22Rv1 (cell line): ENCODE data around the gene CATSPER1.

ENCODE experiments used
- ZFX ChIP-seq: fragments of 450-650 bp; IDR thresholded peaks from 2 replicates; pipeline ENCODE4 v1.6.1; 2017; ENCODE audit warnings: antibody characterized with exemption, borderline replicate concordance
- TF ChIP-seq, protein P1 (sequence below): fragments of 450-650 bp; IDR thresholded peaks from 2 replicates; pipeline ENCODE4 v1.5.1; 2017; ENCODE audit warnings: mild to moderate bottlenecking

DNA sequence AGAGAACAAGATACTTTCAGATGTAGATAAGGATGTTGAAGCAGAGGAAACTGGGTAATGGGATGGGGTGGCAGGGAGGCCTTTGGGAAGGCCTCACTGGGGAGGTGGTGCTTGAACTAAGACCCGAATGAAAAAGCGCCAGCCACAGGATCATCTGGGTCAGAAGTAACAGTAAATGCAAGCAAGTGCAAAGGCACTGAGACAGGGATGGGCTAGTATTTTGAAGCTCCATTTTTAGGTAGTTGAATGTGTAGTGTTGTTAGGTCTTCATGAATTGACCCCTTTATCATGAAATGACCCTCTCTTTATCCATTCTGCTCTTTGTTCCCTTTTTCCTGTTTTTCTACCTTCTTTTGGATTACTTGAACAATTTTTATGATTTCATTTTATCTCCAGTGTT is 37.6 kb upstream of the CATSPER1 start:
- TF ChIP-seq, protein P1, sequence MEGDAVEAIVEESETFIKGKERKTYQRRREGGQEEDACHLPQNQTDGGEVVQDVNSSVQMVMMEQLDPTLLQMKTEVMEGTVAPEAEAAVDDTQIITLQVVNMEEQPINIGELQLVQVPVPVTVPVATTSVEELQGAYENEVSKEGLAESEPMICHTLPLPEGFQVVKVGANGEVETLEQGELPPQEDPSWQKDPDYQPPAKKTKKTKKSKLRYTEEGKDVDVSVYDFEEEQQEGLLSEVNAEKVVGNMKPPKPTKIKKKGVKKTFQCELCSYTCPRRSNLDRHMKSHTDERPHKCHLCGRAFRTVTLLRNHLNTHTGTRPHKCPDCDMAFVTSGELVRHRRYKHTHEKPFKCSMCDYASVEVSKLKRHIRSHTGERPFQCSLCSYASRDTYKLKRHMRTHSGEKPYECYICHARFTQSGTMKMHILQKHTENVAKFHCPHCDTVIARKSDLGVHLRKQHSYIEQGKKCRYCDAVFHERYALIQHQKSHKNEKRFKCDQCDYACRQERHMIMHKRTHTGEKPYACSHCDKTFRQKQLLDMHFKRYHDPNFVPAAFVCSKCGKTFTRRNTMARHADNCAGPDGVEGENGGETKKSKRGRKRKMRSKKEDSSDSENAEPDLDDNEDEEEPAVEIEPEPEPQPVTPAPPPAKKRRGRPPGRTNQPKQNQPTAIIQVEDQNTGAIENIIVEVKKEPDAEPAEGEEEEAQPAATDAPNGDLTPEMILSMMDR, result no peak
- no peak for TF ChIP-seq ZFX
